ENCODE results near the gene PRR18. TPM values are rescaled to one million over a fixed set of nuclear protein-coding genes. Genes with fewer than 3 reads are reported as not detected.

Gene PRR18
- total and polyA plus RNA-seq, 2 donors from 2014 or later: 0.19 TPM; not detected in 1

- intact Hi-C loops (cut with DNase I): no loop called here
- H3K36me3 ChIP-seq (ENCODE audit: control insufficient read depth in 2 of 3, insufficient read depth in 3 of 3, low read length in 3 of 3): peaks cover 0 to 15% (median 2%) of the 10 kb centered on the region in 3 donors
- no peak overlapping the region for H3K4me3 ChIP-seq (ENCODE audit: low read length in 3 of 3)
- TF ChIP-seq, protein P1, sequence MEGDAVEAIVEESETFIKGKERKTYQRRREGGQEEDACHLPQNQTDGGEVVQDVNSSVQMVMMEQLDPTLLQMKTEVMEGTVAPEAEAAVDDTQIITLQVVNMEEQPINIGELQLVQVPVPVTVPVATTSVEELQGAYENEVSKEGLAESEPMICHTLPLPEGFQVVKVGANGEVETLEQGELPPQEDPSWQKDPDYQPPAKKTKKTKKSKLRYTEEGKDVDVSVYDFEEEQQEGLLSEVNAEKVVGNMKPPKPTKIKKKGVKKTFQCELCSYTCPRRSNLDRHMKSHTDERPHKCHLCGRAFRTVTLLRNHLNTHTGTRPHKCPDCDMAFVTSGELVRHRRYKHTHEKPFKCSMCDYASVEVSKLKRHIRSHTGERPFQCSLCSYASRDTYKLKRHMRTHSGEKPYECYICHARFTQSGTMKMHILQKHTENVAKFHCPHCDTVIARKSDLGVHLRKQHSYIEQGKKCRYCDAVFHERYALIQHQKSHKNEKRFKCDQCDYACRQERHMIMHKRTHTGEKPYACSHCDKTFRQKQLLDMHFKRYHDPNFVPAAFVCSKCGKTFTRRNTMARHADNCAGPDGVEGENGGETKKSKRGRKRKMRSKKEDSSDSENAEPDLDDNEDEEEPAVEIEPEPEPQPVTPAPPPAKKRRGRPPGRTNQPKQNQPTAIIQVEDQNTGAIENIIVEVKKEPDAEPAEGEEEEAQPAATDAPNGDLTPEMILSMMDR (IDR thresholded peaks at IDR 0.05; ENCODE audit: borderline replicate concordance, extremely low read depth, insufficient read depth): no peak
- FAIRE-seq (no peak), DNase-seq (no peak)
- H3K4me1 ChIP-seq (ENCODE audit: control insufficient read depth in 2 of 3, insufficient read depth in 2 of 3, low read depth in 1 of 3, low read length in 3 of 3): peaks cover 0 to 21% (median 1%) of the 10 kb centered on the region in 3 donors
- H3K27ac ChIP-seq (ENCODE audit: low read depth in 2 of 2, low read length in 2 of 2): no peak overlapping the region
- no peak overlapping the region for H3K9ac ChIP-seq (ENCODE audit: low read length in 3 of 3)
- no peaks in the 10 kb centered on the region for H3K27me3 ChIP-seq (ENCODE audit: control insufficient read depth, insufficient read depth, low read length)
- no peaks in the 10 kb centered on the region for H3K9me3 ChIP-seq (ENCODE audit: control insufficient read depth in 2 of 3, insufficient read depth in 1 of 3, low read length in 3 of 3)
These were observed 27.4 kb upstream of the PRR18 start for GRCh38 chr6:166335378-166336302.

GRCh38 chr6:166334878-166335277 lies 26.7 kb upstream of the PRR18 start:
- intact Hi-C loops (cut with DNase I): no loop called here
- no peak for FAIRE-seq
- Histone ChIP-seq H3K36me3 (ENCODE audit: control insufficient read depth in 2 of 3, insufficient read depth in 3 of 3, low read length in 3 of 3) (peaks cover 0 to 15% (median 2%) of the 10 kb centered on the region in 3 donors), H3K9me3 (ENCODE audit: control insufficient read depth in 2 of 3, insufficient read depth in 1 of 3, low read length in 3 of 3) (no peaks in the 10 kb centered on the region), H3K27me3 (ENCODE audit: control insufficient read depth, insufficient read depth, low read length) (no peaks in the 10 kb centered on the region), H3K4me1 (ENCODE audit: control insufficient read depth in 2 of 3, insufficient read depth in 2 of 3, low read depth in 1 of 3, low read length in 3 of 3) (peaks cover 0 to 14% (median 0%) of the 10 kb centered on the region in 3 donors), H3K4me3 (ENCODE audit: low read length in 3 of 3) (no peak overlapping the region), H3K9ac (ENCODE audit: low read length in 3 of 3) (no peak overlapping the region), H3K27ac (ENCODE audit: low read depth in 2 of 2, low read length in 2 of 2) (no peak overlapping the region)
- TF ChIP-seq, protein P1 (IDR thresholded peaks at IDR 0.05; ENCODE audit: borderline replicate concordance, extremely low read depth, insufficient read depth): no peak
- no peak for DNase-seq

GRCh38 chr6:166333172-166333995 lies 25.2 kb upstream of the PRR18 start:
- Histone ChIP-seq H3K4me1 (ENCODE audit: control insufficient read depth in 2 of 3, insufficient read depth in 2 of 3, low read depth in 1 of 3, low read length in 3 of 3) (peaks cover 0 to 4% (median 0%) of the 10 kb centered on the region in 3 donors), H3K4me3 (ENCODE audit: low read length in 3 of 3) (no peak overlapping the region), H3K9ac (ENCODE audit: low read length in 3 of 3) (no peak overlapping the region), H3K9me3 (ENCODE audit: control insufficient read depth in 2 of 3, insufficient read depth in 1 of 3, low read length in 3 of 3) (no peaks in the 10 kb centered on the region), H3K27me3 (ENCODE audit: control insufficient read depth, insufficient read depth, low read length) (no peaks in the 10 kb centered on the region), H3K27ac (ENCODE audit: low read depth in 2 of 2, low read length in 2 of 2) (no peak overlapping the region), H3K36me3 (ENCODE audit: control insufficient read depth in 2 of 3, insufficient read depth in 3 of 3, low read length in 3 of 3) (peaks cover 0 to 15% (median 4%) of the 10 kb centered on the region in 3 donors)
- intact Hi-C loops (cut with DNase I): no loop called here
- TF ChIP-seq, protein P1 (IDR thresholded peaks at IDR 0.05; ENCODE audit: borderline replicate concordance, extremely low read depth, insufficient read depth): no peak
- FAIRE-seq: no peak
- DNase-seq: no peak

All from kidney (tissue), 14 donors.